Liver (tissue), 9 donors: ENCODE measurements around the gene TGIF1. TPM values are rescaled to one million over a fixed set of nuclear protein-coding genes. Genes with fewer than 3 reads are reported as not detected.

Experiments used
- DNase-seq: peaks from one replicate; pipeline ENCODE4 v3.0.0-alpha.2; 2017; ENCODE audit warnings: low spot score
- H3K27ac ChIP-seq, 2 donors: one replicate each; pipeline ENCODE4 v1.7.0; 2013; ENCODE audit warnings: inconsistent platforms in 2 of 2, low read length in 2 of 2, control low read depth in 1 of 2, low read depth in 1 of 2, mild to moderate bottlenecking in 1 of 2
- H3K27me3 ChIP-seq, 4 donors: one replicate each; pipeline versions ENCODE4 v1.6.1 to v1.7.0; 2013; ENCODE audit warnings: low read length in 3 of 4, inconsistent platforms in 1 of 4, mild to moderate bottlenecking in 1 of 4, moderate library complexity in 1 of 4; ENCODE audit not compliant: control insufficient read depth in 4 of 4, insufficient read depth in 4 of 4
- H3K36me3 ChIP-seq, 4 donors: one replicate each; pipeline versions ENCODE4 v1.6.1 to v1.7.0; 2013; ENCODE audit warnings: low read length in 3 of 4, mild to moderate bottlenecking in 3 of 4, low read depth in 1 of 4, moderate library complexity in 1 of 4; ENCODE audit not compliant: control insufficient read depth in 4 of 4, insufficient read depth in 3 of 4
- H3K4me1 ChIP-seq, 4 donors: one replicate each; pipeline versions ENCODE4 v1.6.1 to v1.7.0; 2013; ENCODE audit warnings: low read length in 3 of 4, mild to moderate bottlenecking in 3 of 4, moderate library complexity in 1 of 4; ENCODE audit not compliant: control insufficient read depth in 4 of 4, insufficient read depth in 4 of 4
- H3K4me3 ChIP-seq, 3 donors: one replicate each; pipeline versions ENCODE4 v1.6.1 to v1.7.0; 2013; ENCODE audit warnings: low read length in 3 of 3, control low read depth in 1 of 3, low read depth in 1 of 3, mild to moderate bottlenecking in 1 of 3
- H3K9ac ChIP-seq, 2 donors: one replicate each; pipeline ENCODE4 v1.7.0; 2013; ENCODE audit warnings: low read length in 2 of 2, mild to moderate bottlenecking in 2 of 2, moderate library complexity in 2 of 2, control low read depth in 1 of 2, low read depth in 1 of 2
- H3K9me3 ChIP-seq, 4 donors: one replicate each; pipeline versions ENCODE4 v1.6.1 to v1.7.0; 2013; ENCODE audit warnings: low read length in 3 of 4; ENCODE audit not compliant: control insufficient read depth in 4 of 4
- EGR1 ChIP-seq, 2 donors: IDR thresholded peaks; 2 replicates each; pipeline ENCODE4 v1.6.1; 2016 to 2018; ENCODE audit warnings: antibody characterized with exemption in 2 of 2, low read depth in 2 of 2
- HNF4A ChIP-seq, 2 donors: conservative IDR thresholded peaks; 2 replicates each; pipeline ENCODE4 v1.6.1; 2016; ENCODE audit warnings: antibody characterized with exemption in 2 of 2, mild to moderate bottlenecking in 2 of 2
- HNF4G ChIP-seq: IDR thresholded peaks from 2 replicates; pipeline ENCODE4 v1.6.1; 2016; ENCODE audit warnings: antibody characterized with exemption
- MAX ChIP-seq: IDR thresholded peaks from 2 replicates; pipeline ENCODE4 v1.6.1; 2016; ENCODE audit warnings: antibody characterized with exemption
- NR2F2 ChIP-seq: IDR thresholded peaks from 2 replicates; pipeline ENCODE4 v1.6.1; 2016; ENCODE audit warnings: antibody characterized with exemption
- RAD21 ChIP-seq, 2 donors: IDR thresholded peaks; 2 replicates each; pipeline ENCODE4 v1.6.1; 2016; ENCODE audit warnings: antibody characterized with exemption in 2 of 2, mild to moderate bottlenecking in 2 of 2
- REST ChIP-seq: IDR thresholded peaks from 2 replicates; pipeline ENCODE4 v1.6.1; 2016; ENCODE audit warnings: antibody characterized with exemption, mild to moderate bottlenecking
- SP1 ChIP-seq: IDR thresholded peaks from 2 replicates; pipeline ENCODE4 v1.6.1; 2018; ENCODE audit warnings: antibody characterized with exemption, mild to moderate bottlenecking
- TAF1 ChIP-seq: conservative IDR thresholded peaks from 2 replicates; pipeline ENCODE4 v1.6.1; 2016; ENCODE audit warnings: antibody characterized with exemption, mild to moderate bottlenecking
- WGBS: extraction: QIAGEN DNeasy Blood & Tissue Kit; methylation state at CpG from one replicate; pipeline ENCODE4 v1.1.7; 2013; 5-methylcytosine and 5-hydroxymethylcytosine counted together
- polyA plus RNA-seq, 2 donors: library from polyadenylated mRNA; stranded (reverse) in 1 of 2; unstranded in 1 of 2; fragments of 200-250 nt in 1 of 2; fragments of >200 nt in 1 of 2; fragmentation: Nextera tagmentation in 1 of 2; extraction: Ambion mirVana in 1 of 2; gene quantifications; one replicate each; pipeline versions ENCODE4 v1.2.1 to v1.2.3, GENCODE V29; 2013 to 2015
- total RNA-seq, 2 donors: library from RNA; depleted of rRNA; stranded (reverse); fragments of >200 nt; gene quantifications; one replicate each; pipeline ENCODE4 v1.2.3, GENCODE V29; 2014
- donor health status: healthy.
- donor health status: healthy.
- donor health status: healthy.
- donor health status: healthy.
- donor health status: healthy.

The TGIF1 gene
- total and polyA plus RNA-seq, 4 donors = 13.1 to 26.4 (median 18.4) TPM

GRCh38 chr18:3485153-3486149 is 35.5 kb downstream of the TGIF1 start:
- DNase-seq = no peak
- no peak overlapping the region for H3K4me3 ChIP-seq
- WGBS = 78% methylated on average over 9 of the region's 9 CpGs
- H3K9ac ChIP-seq = no peak overlapping the region
- TF ChIP-seq REST = peak; percentile 95
- TF ChIP-seq MAX = no peak
- no peak for TF ChIP-seq EGR1 (IDR thresholded peaks at IDR 0.05; ENCODE audit: low read depth in 2 of 2)
- H3K36me3 ChIP-seq = no peaks in the 10 kb centered on the region
- no peaks in the 10 kb centered on the region for H3K9me3 ChIP-seq
- H3K27ac ChIP-seq = no peak overlapping the region
- H3K4me1 ChIP-seq = no peaks in the 10 kb centered on the region
- H3K27me3 ChIP-seq = no peaks in the 10 kb centered on the region

- DNase-seq = no peak
- H3K9ac ChIP-seq = no peak overlapping the region
- H3K27ac ChIP-seq = no peak overlapping the region
- H3K27me3 ChIP-seq = no peaks in the 10 kb centered on the region
- TF ChIP-seq REST = no peak
- TF ChIP-seq TAF1 = no peak
- TF ChIP-seq RAD21 (IDR thresholded peaks at IDR 0.05) = no peak
- TF ChIP-seq SP1 = no peak
- TF ChIP-seq NR2F2 = no peak
- no peak for TF ChIP-seq HNF4G
- TF ChIP-seq MAX = no peak
- TF ChIP-seq HNF4A (conservative IDR thresholded peaks at IDR 0.05) = no peak
- H3K36me3 ChIP-seq = no peaks in the 10 kb centered on the region
- 81% methylated on average over 7 of the region's 7 CpGs for WGBS
- no peaks in the 10 kb centered on the region for H3K9me3 ChIP-seq
- no peaks in the 10 kb centered on the region for H3K4me1 ChIP-seq
- H3K4me3 ChIP-seq = no peak overlapping the region
These were observed 36.5 kb downstream of the TGIF1 start for GRCh38 chr18:3486512-3486911.
